ENCODE data around the gene OTUB2.

OTUB2 gene

GRCh38 chr14:94047581-94047980 is 21.4 kb downstream of the OTUB2 start:
- no peak overlapping the region for H3K4me3 ChIP-seq (ENCODE audit: low read depth, low read length)
- no peak for DNase-seq (ENCODE audit: low read depth)
- TF ChIP-seq CTCF (IDR thresholded peaks at IDR 0.05; ENCODE audit: control insufficient read depth, extremely low read depth, insufficient read depth): no peak

- DNase-seq (ENCODE audit: low read depth): no peak
- no peak overlapping the region for H3K4me3 ChIP-seq (ENCODE audit: low read depth, low read length)
- TF ChIP-seq CTCF (IDR thresholded peaks at IDR 0.05; ENCODE audit: control insufficient read depth, extremely low read depth, insufficient read depth): no peak
Measured at GRCh38 chr14:94048691-94049624, 22.8 kb downstream of the OTUB2 start.

GRCh38 chr14:94049625-94050023 is 23.5 kb downstream of the OTUB2 start:
- DNase-seq (ENCODE audit: low read depth): no peak
- H3K4me3 ChIP-seq (ENCODE audit: low read depth, low read length): no peak overlapping the region
- TF ChIP-seq CTCF (IDR thresholded peaks at IDR 0.05; ENCODE audit: control insufficient read depth, extremely low read depth, insufficient read depth): no peak

- no peak overlapping the region for H3K4me3 ChIP-seq (ENCODE audit: low read depth, low read length)
- DNase-seq (ENCODE audit: low read depth): no peak
- no peak for TF ChIP-seq CTCF (IDR thresholded peaks at IDR 0.05; ENCODE audit: control insufficient read depth, extremely low read depth, insufficient read depth)
Measured at GRCh38 chr14:94050231-94050880, 24.2 kb downstream of the OTUB2 start.

GRCh38 chr14:94051115-94051514 is 25.0 kb downstream of the OTUB2 start:
- no peak overlapping the region for H3K4me3 ChIP-seq (ENCODE audit: low read depth, low read length)
- no peak for DNase-seq (ENCODE audit: low read depth)
- TF ChIP-seq CTCF (IDR thresholded peaks at IDR 0.05; ENCODE audit: control insufficient read depth, extremely low read depth, insufficient read depth): peak; percentile 63

GRCh38 chr14:94051779-94052178 is 25.6 kb downstream of the OTUB2 start:
- TF ChIP-seq CTCF (IDR thresholded peaks at IDR 0.05; ENCODE audit: control insufficient read depth, extremely low read depth, insufficient read depth): no peak
- no peak for DNase-seq (ENCODE audit: low read depth)

More at GRCh38 chr14:94051779-94052178, 25.6 kb downstream of the OTUB2 start:
- H3K4me3 ChIP-seq (ENCODE audit: low read depth, low read length): no peak overlapping the region

Measured in LNCaP clone FGC (cell line).